GM21423 (cell line): ENCODE measurements around the gene CFAP91.
"Not testable (repeated sequence)": the region's sequence is repeated elsewhere in the genome, so short reads cannot be mapped to it uniquely, and the experiment has no call there.

Experiments
- ATAC-seq: cut with Tn5 transposase; IDR thresholded peaks from one replicate; pipeline ENCODE4 v1.9.1; 2021; ENCODE audit warnings: mild to moderate bottlenecking, moderate library complexity; ENCODE audit not compliant: unreplicated experiment

The CFAP91 gene

DNA sequence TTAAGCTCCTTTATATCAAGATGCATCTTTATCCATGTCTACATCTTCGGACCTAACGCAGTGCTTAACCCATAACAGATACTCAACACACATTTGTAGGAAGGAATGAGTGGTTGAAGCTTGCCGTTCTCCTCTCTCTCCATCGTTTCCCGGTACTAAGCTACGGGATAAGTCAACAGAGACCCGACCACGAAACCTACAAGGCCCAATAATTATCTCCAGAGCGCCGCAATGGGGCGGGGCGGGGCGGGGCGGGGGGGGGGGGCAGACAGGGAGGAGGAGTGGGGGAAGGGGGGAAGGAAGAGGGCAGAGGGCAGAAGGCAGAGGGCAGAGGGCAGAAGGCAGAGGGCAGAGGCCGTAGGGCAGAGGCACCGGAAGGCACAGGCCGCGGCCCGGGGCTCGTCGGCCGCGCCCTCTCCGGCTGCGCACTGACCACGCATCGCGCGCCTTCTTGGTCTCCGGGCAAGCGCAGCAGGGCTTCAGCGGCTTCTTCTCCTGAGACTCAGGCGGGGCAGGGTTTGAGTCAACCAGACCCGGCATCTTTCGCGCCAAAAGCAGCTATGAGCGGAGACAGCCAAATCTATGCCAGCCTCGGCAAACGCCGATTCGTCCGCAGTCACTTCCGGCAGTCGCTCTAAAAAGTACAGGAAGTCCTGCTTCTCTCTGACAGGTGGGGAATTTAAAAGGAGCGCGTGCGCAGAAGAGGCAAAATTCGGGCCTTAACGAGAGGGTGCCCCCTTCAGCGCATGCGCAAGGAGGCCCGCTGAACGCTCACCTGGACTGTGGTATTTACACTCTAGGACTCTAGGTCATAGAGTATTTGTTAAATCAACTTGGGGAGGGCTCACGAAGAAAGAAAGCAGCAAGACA lies 25.8 kb upstream of the CFAP91 start, which contains the start of gene COX17:
TSS of gene COX17 (minus strand) at position 636 of the 870 bp plus-strand sequence. CDS start at position 540, 96 bp downstream.
- ATAC-seq: peak; percentile 85

GRCh38 chr3:119677641-119677934 lies 25.2 kb upstream of the CFAP91 start:
- ATAC-seq: no peak

DNA sequence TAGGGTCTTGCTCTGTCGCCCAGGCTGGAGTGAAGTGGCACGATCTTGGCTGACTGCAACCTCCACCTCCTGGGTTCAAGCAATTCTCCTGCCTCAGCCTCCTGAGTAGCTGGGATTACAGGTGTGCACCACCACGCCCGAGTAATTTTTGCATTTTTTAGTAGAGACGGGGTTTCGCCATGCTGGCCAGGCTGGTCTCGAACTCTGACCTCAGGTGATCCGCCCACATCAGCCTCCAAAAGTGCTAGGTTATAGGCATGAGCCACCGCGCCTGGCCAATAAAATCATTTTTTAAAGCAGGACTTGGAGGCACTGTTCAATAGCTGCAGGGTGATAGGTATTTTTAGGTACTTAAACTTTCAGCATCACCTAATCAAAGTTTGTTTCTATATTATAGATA lies 24.6 kb upstream of the CFAP91 start:
- not testable (repeated sequence) for ATAC-seq

- ATAC-seq: no peak
Measured at GRCh38 chr3:119679874-119680273, 22.9 kb upstream of the CFAP91 start.

DNA sequence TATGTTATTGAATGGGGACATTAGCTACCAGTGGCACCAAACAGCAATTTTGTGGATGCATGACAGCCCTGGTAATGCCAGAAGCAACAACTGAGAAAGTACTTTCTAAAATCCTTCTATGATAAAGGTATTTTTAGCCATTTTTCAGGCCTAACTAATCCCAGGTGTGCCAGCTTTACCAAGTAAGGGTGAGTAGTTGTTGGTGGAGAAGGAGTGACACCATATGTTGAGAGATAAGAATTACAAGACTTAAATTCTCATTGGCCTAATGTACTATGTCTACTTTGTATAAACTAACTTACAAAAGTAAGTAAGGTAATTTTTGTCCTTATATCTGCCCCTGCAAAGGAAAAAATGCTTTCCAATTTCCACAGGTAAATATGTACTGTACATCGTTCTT lies 21.5 kb upstream of the CFAP91 start:
- ATAC-seq: peak; percentile 32

GRCh38 chr3:119683421-119683820 lies 19.4 kb upstream of the CFAP91 start:
- no peak for ATAC-seq

GRCh38 chr3:119690043-119690656 lies 12.7 kb upstream of the CFAP91 start:
- no peak for ATAC-seq

- no peak for ATAC-seq
Measured at GRCh38 chr3:119695480-119695879, 7.3 kb upstream of the CFAP91 start.

GRCh38 chr3:119697394-119697793 lies 5.4 kb upstream of the CFAP91 start:
- peak; percentile 40 for ATAC-seq

GRCh38 chr3:119700269-119700919 lies 2.4 kb upstream of the CFAP91 start:
- peak; percentile 33 for ATAC-seq

GRCh38 chr3:119700920-119701734 lies 1.7 kb upstream of the CFAP91 start:
- peak; percentile 2 for ATAC-seq

DNA sequence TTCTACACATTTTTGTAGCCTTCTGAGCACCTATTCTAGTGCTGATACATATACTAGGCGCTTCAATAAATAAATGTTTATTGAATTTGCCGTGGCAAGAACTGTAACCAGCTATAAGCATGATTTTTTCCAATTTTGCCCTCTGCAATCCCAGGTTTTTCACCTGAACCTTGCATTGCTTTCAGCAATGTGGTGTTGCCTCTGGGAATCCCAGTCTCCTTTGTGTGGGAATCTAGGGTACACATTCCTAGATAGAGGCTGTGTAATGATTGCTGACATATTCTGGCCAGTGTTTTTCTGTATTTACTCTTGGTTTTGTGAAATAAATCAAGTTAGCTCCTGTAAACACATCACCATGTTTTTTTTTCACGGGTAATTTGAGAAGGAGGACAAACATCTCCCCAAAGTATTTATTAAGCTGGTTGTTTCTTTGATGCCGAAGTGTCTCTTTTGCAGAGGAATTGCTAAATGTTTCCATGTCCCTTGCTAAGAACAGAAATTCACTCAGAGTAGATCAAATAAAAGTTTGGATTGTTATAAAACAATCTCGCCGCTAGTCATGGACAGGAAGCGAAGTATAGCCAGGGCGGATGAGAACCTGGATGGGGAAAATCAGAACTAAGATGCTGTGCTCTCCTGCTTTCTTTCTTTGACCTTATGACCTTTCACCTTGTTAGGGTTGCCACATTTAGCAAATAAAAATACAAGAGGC lies 1.2 kb downstream of the CFAP91 start:
- no peak for ATAC-seq

GRCh38 chr3:119715105-119715504 lies 12.3 kb downstream of the CFAP91 start:
- no peak for ATAC-seq

DNA sequence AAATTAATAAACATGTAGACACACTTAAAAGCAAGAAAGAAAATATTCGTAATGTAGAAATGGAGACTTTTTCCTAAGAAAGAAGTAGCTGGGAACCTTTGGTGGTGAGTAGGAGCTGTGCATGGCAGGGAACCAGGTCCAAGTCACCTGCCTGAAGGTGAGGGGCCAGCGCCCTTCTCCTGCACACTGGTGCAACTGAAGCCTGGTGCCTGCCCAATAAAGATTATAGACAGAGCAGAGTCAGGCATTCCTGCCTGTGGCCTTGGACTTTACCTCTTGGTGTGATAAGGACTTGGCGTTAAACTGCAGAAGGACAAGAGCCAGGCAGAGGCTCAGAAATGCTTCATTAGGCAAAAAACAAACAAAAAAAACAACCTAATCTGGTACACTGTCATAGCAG lies 14.2 kb downstream of the CFAP91 start:
- no peak for ATAC-seq

GRCh38 chr3:119717520-119717919 lies 14.7 kb downstream of the CFAP91 start:
- no peak for ATAC-seq

DNA sequence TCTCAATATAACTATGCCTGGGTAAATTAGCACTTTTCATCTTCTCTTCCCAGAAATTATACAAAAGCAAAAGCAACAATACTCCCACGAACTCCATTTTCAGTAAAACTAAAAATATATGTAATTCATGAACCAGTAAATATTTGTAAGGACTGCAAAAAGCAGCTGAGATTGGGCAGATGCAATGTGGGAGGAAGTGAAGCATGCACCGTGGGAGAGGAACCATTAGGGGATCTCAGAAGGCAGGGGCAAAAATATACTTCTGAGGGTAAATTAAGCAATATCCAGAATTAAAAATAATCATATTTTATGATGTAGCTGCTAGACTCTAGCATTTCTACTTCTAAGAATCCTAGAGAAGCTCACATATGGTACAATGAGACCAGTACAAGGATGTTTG lies 20.2 kb downstream of the CFAP91 start:
- ATAC-seq: no peak

- ATAC-seq: no peak
Measured at GRCh38 chr3:119726909-119727308, 24.1 kb downstream of the CFAP91 start.

GRCh38 chr3:119729996-119730395 lies 27.2 kb downstream of the CFAP91 start:
- ATAC-seq: no peak

- no peak for ATAC-seq
Measured at GRCh38 chr3:119731560-119732343, 28.9 kb downstream of the CFAP91 start.

DNA sequence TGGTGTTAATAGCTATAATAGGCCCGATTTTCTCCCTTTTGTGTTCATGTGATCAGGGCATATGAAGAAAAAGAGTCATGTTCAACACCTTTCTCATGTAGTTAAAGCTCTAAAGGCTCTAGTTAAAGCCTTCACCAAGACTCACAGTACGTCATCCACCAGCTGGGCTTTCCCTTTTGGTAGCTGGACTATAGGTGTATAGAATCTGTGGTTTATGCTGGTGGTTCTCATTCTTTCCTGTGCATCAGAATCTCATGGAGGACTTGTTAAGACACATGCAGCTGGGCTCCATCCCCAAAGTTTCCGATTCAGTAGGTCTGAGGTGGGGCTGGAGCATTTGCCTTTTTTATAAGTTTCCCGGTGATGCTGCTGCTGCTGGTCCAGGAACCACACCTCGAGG lies 31.0 kb downstream of the CFAP91 start:
- no peak for ATAC-seq
